Upper lobe of left lung (tissue), 6 donors: Measurements from ENCODE around the gene MMP14. TPM values are rescaled to one million over a fixed set of nuclear protein-coding genes. Genes with fewer than 3 reads are reported as not detected.

ENCODE experiments used
- ATAC-seq, 2 donors: fragments of 200-7000 bp; cut with Tn5 transposase; one replicate each; pipeline ENCODE4 v1.9.1; 2022; ENCODE audit warnings: mild to moderate bottlenecking in 2 of 2, moderate library complexity in 2 of 2; ENCODE audit not compliant: low FRiP score in 2 of 2
- DNase-seq, 2 donors: peaks; one replicate each; pipeline ENCODE4 v3.0.0-alpha.2; 2019 to 2020
- H3K27ac ChIP-seq, 4 donors: fragments of 200-600 bp; sonication (generic); one replicate each; pipeline ENCODE4 v1.5.1; 2016 to 2019
- H3K27me3 ChIP-seq, 4 donors: fragments of 200-600 bp; sonication (generic); one replicate each; pipeline ENCODE4 v1.5.1; 2017 to 2019
- H3K36me3 ChIP-seq, 4 donors: fragments of 200-600 bp; sonication (generic); one replicate each; pipeline ENCODE4 v1.5.1; 2016 to 2019
- H3K4me1 ChIP-seq, 4 donors: fragments of 200-600 bp; sonication (generic); one replicate each; pipeline ENCODE4 v1.5.1; 2018 to 2019
- H3K4me3 ChIP-seq, 4 donors: fragments of 200-600 bp; sonication (generic); one replicate each; pipeline ENCODE4 v1.5.1; 2017 to 2019; ENCODE audit warnings: mild to moderate bottlenecking in 2 of 4, moderate library complexity in 1 of 4
- H3K9me3 ChIP-seq, 4 donors: fragments of 200-600 bp; sonication (generic); one replicate each; pipeline ENCODE4 v1.5.1; 2018 to 2019
- EP300 ChIP-seq, 4 donors: sonication (generic); formaldehyde crosslinking; IDR thresholded peaks; one replicate each; pipeline ENCODE4 v1.5.1; 2017; ENCODE audit warnings: antibody characterized with exemption in 4 of 4, control low read depth in 2 of 4
- POLR2A ChIP-seq, 4 donors: fragments of 450-650 bp; IDR thresholded peaks; one replicate each; pipeline ENCODE4 v1.5.1; 2016 to 2017; ENCODE audit warnings: antibody characterized with exemption in 4 of 4, mild to moderate bottlenecking in 2 of 4
- POLR2AphosphoS5 ChIP-seq, 2 donors: sonication (generic); formaldehyde crosslinking; IDR thresholded peaks; one replicate each; pipeline ENCODE4 v1.5.1; 2017; ENCODE audit warnings: antibody characterized with exemption in 2 of 2
- WGBS, 2 donors: methylation state at CpG; one replicate each; pipeline ENCODE4 v1.1.5; 2017 to 2018; 5-methylcytosine and 5-hydroxymethylcytosine counted together
- total RNA-seq, 6 donors: library from RNA; depleted of rRNA in 4 of 6; stranded (reverse); fragments of >200 nt in 4 of 6; gene quantifications; one replicate each; pipeline versions ENCODE4 v1.1.0 to v1.2.1, GENCODE V29; 2016 to 2021
- TF ChIP-seq, protein P1 (sequence below), 6 experiments: fragments of 450-650 bp in 4 of 6; fragments of 200-600 bp in 2 of 6; sonication (generic) in 2 of 6; IDR thresholded peaks; one replicate each; pipeline ENCODE4 v1.5.1; 2016 to 2019; ENCODE audit warnings: antibody characterized with exemption in 6 of 6
- donor health status: DM: no; HTN: no; CAD: no; lungs with moderate emphysema.
- donor health status: DM: no; HTN: yes; CAD: no; lungs with severe emphysema.

MMP14 gene
- total RNA-seq, 6 donors from 2014 or later = 53.4 to 157 (median 104) TPM

DNA sequence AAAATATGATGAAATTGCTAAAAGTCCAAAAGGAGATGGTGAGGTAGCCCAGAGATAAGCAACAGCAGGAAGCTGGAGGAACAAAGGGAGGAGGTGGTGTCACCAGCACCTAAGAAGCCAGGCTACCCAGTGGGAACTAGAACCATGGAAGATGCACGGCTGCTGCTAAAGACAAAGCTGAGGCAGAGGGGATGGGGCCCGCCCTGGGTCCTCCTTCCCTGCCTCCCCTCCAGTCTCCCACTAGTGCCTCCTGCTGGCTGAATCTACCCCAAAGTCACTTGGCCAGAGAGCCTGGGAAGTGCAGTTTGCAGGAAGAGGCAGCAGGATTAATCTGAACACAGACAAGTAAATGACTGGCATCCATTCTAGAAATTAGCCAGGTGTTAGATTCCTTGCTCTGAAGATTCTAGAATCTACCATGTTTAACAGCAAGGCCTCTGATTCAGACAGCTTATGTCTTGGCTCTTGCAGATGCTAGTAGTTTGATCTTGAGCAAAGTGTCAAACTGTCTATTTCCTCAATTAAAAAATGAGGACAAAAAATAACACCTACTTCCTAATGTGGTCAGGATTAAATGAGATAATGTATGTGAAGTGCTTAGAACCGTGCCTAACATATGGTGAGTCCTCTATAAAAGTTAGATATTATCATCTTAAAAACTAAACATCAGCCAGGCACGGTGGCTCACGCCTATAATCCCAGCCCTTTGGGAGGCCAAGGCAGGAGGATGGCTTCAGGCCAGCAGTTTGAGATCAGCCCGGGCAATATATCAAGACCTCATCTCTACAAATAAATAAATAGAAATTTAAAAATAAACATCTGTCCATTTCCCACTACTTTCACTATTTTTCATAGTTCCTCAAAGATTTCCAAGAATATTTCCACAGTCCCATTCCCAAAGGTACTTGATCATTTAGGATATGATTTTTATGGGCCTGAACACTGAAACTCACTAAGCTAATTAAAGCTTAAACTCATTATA is 29.3 kb downstream of the MMP14 start:
- H3K4me1 ChIP-seq = peaks cover 8 to 11% (median 8%) of the 10 kb centered on the region in 4 donors
- H3K4me3 ChIP-seq = no peak overlapping the region
- H3K27me3 ChIP-seq = no peaks in the 10 kb centered on the region
- no peak for DNase-seq
- H3K36me3 ChIP-seq = no peaks in the 10 kb centered on the region
- TF ChIP-seq, protein P1, sequence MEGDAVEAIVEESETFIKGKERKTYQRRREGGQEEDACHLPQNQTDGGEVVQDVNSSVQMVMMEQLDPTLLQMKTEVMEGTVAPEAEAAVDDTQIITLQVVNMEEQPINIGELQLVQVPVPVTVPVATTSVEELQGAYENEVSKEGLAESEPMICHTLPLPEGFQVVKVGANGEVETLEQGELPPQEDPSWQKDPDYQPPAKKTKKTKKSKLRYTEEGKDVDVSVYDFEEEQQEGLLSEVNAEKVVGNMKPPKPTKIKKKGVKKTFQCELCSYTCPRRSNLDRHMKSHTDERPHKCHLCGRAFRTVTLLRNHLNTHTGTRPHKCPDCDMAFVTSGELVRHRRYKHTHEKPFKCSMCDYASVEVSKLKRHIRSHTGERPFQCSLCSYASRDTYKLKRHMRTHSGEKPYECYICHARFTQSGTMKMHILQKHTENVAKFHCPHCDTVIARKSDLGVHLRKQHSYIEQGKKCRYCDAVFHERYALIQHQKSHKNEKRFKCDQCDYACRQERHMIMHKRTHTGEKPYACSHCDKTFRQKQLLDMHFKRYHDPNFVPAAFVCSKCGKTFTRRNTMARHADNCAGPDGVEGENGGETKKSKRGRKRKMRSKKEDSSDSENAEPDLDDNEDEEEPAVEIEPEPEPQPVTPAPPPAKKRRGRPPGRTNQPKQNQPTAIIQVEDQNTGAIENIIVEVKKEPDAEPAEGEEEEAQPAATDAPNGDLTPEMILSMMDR (IDR thresholded peaks at IDR 0.05) = no peak
- TF ChIP-seq POLR2AphosphoS5 (IDR thresholded peaks at IDR 0.05) (no peak), POLR2A (IDR thresholded peaks at IDR 0.05) (no peak), EP300 (IDR thresholded peaks at IDR 0.05) (no peak)
- no peak overlapping the region for H3K27ac ChIP-seq
- WGBS, 2 donors = 58 to 60% methylated on average over 6 of the region's 6 CpGs
- ATAC-seq = no peak
- H3K9me3 ChIP-seq = no peaks in the 10 kb centered on the region

DNA sequence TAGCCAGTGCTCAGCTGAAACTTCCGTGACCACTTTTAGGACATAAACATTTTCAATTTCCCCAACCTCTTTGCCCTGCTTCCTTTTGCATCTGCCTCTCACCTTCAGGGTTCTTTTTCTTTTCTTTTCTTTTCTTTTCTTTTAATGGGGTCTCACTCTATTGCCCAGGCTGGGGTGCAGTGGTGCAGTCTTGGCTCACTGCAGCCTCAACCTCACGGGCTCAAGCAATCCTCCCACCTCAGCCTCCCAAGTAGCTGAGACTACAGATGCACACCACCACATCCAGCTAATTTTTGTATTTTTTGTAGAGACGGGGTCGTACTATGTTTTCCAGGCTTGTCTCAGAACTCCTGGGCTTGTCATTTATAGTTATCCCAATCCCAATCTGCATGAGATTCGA is 30.5 kb downstream of the MMP14 start:
- H3K4me1 ChIP-seq = peaks cover 11 to 14% (median 13%) of the 10 kb centered on the region in 4 donors
- TF ChIP-seq, protein P1 (IDR thresholded peaks at IDR 0.05) = no peak
- TF ChIP-seq POLR2AphosphoS5 (IDR thresholded peaks at IDR 0.05) (no peak), POLR2A (IDR thresholded peaks at IDR 0.05) (no peak), EP300 (IDR thresholded peaks at IDR 0.05) (no peak)
- 99 to 100% methylated on average over 5 of the region's 5 CpGs for WGBS, 2 donors
- H3K4me3 ChIP-seq = no peak overlapping the region
- no peaks in the 10 kb centered on the region for H3K9me3 ChIP-seq
- no peak overlapping the region for H3K27ac ChIP-seq
- no peak for DNase-seq
- H3K36me3 ChIP-seq = no peaks in the 10 kb centered on the region
- no peak for ATAC-seq
- H3K27me3 ChIP-seq = no peaks in the 10 kb centered on the region

DNA sequence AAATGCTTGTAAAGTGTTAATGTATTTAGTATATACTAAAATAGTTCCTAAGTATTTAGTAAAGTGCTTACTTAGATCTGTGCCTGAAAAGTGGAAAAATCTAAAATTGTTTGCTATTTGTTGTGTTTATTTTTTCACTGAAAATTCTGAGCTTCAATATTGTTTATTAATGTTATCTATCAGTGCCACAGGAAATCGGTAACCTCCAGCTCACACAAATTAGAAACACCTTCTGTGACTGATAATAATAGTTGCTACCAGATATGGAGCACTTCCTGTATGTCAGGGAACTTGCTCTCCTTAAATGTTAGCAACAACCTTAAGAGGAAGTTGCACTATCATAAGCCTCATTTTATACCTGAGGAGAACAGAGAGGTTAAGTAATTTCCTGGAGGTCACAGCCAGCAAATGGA is 34.4 kb downstream of the MMP14 start:
- no peaks in the 10 kb centered on the region for H3K27me3 ChIP-seq
- H3K4me1 ChIP-seq = peaks cover 22 to 32% (median 26%) of the 10 kb centered on the region in 4 donors
- peak overlapping the region; percentile 98 to 100 (median 99) for H3K27ac ChIP-seq
- DNase-seq (no peak), ATAC-seq (peak in 1 of 2 donors; percentile 21)
- WGBS, 2 donors = 3 to 9% methylated on average over 1 of the region's 1 CpG
- no peaks in the 10 kb centered on the region for H3K9me3 ChIP-seq
- H3K36me3 ChIP-seq = peaks cover 17 to 28% (median 26%) of the 10 kb centered on the region in 4 donors
- peak overlapping the region in 3 of 4 donors; percentile 75 to 89 (median 87) for H3K4me3 ChIP-seq
- TF ChIP-seq EP300 (IDR thresholded peaks at IDR 0.05) (peak in 1 of 4 donors; percentile 24), POLR2AphosphoS5 (IDR thresholded peaks at IDR 0.05) (no peak)

DNA sequence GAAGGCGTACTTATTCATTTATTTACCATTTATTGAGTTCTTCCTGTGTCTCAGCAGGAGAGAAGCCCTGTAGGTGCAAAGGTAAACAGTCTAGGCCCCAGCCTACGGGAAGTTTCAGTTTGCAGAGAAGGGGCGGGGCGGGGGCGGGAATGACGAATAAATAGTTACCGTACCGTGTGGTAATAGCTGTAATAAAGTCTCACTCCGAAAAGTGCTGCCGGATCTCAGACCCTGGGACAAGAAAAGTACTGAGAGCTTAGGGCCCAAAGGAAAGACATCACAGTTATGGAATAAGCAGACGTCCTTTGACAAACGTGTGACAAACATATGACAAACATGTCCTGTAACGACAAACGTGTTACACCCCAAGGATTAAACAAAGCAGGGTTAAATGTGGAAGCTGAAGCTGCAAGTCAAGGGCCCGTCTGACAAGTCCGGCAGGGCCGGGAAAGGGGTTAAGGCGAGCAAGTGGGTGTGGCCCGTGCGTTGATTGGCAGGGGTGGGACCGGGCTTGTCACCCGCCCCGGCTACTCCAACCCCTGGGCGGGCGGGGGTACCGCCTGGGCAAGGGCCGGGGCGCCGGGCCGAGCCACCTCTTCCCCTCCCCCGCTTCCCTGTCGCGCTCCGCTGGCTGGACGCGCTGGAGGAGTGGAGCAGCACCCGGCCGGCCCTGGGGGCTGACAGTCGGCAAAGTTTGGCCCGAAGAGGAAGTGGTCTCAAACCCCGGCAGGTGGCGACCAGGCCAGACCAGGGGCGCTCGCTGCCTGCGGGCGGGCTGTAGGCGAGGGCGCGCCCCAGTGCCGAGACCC is 35.0 kb downstream of the MMP14 start, which contains the start of gene LRP10:
Gene LRP10 (plus strand): TSS at position 517 of the 809 bp plus-strand sequence. CDS start 564 bp downstream, outside the sequence.
- H3K4me3 ChIP-seq = peak within 1 kb of the TSS; percentile 75 to 89 (median 86)
- TF ChIP-seq, protein P1 (IDR thresholded peaks at IDR 0.05) = peak in 2 of 6 experiments; percentile 17 to 24
- peak in 1 of 4 donors; percentile 38 for TF ChIP-seq EP300 (IDR thresholded peaks at IDR 0.05)
- TF ChIP-seq POLR2AphosphoS5 (IDR thresholded peaks at IDR 0.05) = peak; percentile 78 to 89
- peak; percentile 19 to 92 (median 72) for TF ChIP-seq POLR2A (IDR thresholded peaks at IDR 0.05)
- ATAC-seq = peak; percentile 96 to 97
- no peaks in the 10 kb centered on the region for H3K9me3 ChIP-seq
- H3K36me3 ChIP-seq = peaks cover 23 to 34% (median 32%) of the 10 kb centered on the region in 4 donors
- H3K4me1 ChIP-seq = peaks cover 22 to 37% (median 26%) of the 10 kb centered on the region in 4 donors
- WGBS, 2 donors = 0% methylated on average over 20 to 28 of the region's 50 CpGs
- peak within 1 kb of the TSS; percentile 98 to 100 (median 99) for H3K27ac ChIP-seq
- no peaks in the 10 kb centered on the region for H3K27me3 ChIP-seq
- peak; percentile 95 to 97 for DNase-seq
